ENCODE results near the gene CELF2.

DNA sequence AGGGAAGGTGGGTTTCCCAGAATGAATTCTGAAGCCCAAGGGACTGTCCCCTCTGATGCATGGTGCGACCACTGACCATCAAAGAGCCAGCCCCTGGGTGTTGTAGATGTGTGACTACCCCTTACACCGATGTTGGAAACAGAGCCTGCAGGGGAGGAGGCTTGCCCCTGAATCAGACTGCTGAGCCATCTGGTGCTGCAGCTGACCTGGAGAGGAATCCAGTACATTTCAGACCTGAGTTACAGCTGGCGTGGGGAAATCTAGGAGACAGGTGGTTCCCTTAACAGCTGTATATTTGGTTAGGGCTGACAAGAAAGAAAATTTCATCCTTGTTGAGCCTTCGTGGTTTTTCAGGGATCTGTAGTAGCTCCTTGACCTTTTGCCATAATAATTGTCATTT lies 195.5 kb downstream of the CELF2 start:
- TF ChIP-seq, protein P1, sequence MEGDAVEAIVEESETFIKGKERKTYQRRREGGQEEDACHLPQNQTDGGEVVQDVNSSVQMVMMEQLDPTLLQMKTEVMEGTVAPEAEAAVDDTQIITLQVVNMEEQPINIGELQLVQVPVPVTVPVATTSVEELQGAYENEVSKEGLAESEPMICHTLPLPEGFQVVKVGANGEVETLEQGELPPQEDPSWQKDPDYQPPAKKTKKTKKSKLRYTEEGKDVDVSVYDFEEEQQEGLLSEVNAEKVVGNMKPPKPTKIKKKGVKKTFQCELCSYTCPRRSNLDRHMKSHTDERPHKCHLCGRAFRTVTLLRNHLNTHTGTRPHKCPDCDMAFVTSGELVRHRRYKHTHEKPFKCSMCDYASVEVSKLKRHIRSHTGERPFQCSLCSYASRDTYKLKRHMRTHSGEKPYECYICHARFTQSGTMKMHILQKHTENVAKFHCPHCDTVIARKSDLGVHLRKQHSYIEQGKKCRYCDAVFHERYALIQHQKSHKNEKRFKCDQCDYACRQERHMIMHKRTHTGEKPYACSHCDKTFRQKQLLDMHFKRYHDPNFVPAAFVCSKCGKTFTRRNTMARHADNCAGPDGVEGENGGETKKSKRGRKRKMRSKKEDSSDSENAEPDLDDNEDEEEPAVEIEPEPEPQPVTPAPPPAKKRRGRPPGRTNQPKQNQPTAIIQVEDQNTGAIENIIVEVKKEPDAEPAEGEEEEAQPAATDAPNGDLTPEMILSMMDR (IDR thresholded peaks at IDR 0.05) = no peak
- no peak for TF ChIP-seq POLR2A (IDR thresholded peaks at IDR 0.05)

All from thyroid gland (tissue), 4 donors.